Purkinje cell (primary cell): ENCODE results near the gene GNG5. TPM values are rescaled to one million over a fixed set of nuclear protein-coding genes. Genes with fewer than 3 reads are reported as not detected.

ENCODE experiments used
- polyA plus RNA-seq: library from polyadenylated mRNA; unstranded; fragments of >200 nt; fragmentation: Nextera tagmentation; gene quantifications from 2 replicates; pipeline ENCODE4 v1.2.1, GENCODE V29; 2014

The GNG5 gene
- 43.3 and 44.1 TPM in 2 replicates for polyA plus RNA-seq

GRCh38 chr1:84506002-84506728 is at the start of gene GNG5, which contains the start of gene SPATA1:
GNG5 (minus strand) TSS chr1:84506581; CDS start chr1:84506091, 490 bp downstream.
SPATA1 (plus strand) TSS chr1:84506386; CDS start chr1:84516360, 9,974 bp downstream.

GRCh38 chr1:84478876-84479868 is 27.2 kb downstream of the GNG5 start, which contains the start of gene RPF1:
RPF1 (plus strand) TSS chr1:84479266; CDS start chr1:84479282, 16 bp downstream.

Other genes starting within 250 kb of the GNG5 start
- 0.84 and 1.0 TPM in 2 replicates for gene SAMD13, start 204.9 kb downstream of the GNG5 start, polyA plus RNA-seq
- gene DNASE2B, start 108.1 kb downstream of the GNG5 start, polyA plus RNA-seq, result 3.1 TPM in 1 of 2 replicates, not detected in the other
- gene RPF1, start 27.3 kb downstream of the GNG5 start, polyA plus RNA-seq, result 27.1 and 34.0 TPM in 2 replicates
- 0.41 TPM in 1 of 2 replicates, not detected in the other for gene SPATA1, start 195 bp downstream of the GNG5 start, polyA plus RNA-seq
- 4.1 and 7.0 TPM in 2 replicates for gene CTBS, start 67.9 kb upstream of the GNG5 start, polyA plus RNA-seq
- gene SSX2IP, start 183.9 kb upstream of the GNG5 start, polyA plus RNA-seq, result 34.4 and 45.4 TPM in 2 replicates